HG02588 (cell line): ENCODE results near the gene CPNE7.

Source experiments
- ATAC-seq: cut with Tn5 transposase; IDR thresholded peaks from one replicate; pipeline ENCODE4 v1.9.1; 2021; ENCODE audit warnings: mild to moderate bottlenecking, moderate library complexity; ENCODE audit not compliant: unreplicated experiment

The CPNE7 gene

DNA sequence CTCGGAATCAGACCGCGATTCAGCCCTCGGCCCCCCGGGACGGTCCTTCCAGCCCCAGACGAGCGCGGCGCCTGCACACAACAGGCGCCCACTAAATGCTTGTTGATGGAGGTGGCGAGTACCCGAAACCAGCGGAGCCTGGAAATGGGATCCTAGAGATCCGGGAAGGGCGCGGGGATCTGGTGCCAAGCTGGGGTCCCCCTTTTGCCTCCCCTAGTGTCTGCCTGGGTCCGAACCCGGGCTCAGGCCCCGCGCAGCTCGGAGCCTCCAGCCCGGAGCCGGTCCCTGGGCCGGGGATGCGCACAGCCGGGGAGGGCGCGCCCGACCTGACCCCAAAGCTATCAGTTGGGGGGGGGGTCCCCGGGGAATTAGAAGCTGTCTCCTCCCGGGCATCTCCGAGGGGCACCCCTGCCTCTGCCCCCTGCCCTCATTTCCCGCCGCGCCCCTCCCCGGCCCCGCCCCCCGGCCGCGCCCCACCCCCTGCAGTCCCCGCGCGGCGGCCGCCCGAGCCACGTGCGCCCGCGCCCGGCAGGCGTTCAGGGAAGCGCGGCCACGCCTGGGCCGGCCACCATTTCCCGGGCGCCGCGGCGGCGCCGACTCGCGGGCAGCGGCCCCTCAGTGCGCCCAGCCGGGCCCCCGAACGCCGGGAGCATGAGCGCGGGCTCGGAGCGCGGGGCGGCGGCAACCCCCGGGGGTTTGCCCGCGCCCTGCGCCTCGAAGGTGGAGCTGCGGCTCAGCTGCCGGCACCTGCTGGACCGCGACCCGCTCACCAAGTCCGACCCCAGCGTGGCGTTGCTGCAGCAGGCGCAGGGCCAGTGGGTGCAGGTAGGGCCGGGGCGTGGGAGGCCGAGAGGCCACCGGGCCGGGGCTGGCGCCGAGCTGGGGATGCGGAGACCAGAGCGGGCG is at the start of gene CPNE7:
Gene CPNE7 (plus strand): TSS at position 512 of the 906 bp plus-strand sequence. CDS start 140 bp downstream, at position 652.
- no peak for ATAC-seq

DNA sequence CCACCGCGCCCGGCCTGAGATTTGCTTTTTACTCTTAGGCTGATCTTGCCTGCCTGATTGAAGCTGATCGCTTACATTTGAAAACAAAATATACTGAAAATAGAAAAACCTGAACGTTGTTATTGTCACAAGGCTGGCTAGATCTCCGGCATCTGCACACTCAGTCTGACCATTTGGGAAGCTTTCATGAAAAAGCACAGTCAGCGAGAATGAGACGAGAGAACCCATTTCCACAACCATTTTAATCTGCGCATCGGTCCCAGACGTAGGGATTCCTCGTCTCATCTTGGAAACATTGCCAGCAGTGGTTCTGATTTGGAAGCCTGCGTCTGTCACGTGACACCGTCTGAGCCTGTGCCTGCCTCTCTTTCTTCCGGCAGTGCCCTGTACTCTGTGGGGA is 46.5 kb upstream of the CPNE7 start:
- ATAC-seq = no peak

DNA sequence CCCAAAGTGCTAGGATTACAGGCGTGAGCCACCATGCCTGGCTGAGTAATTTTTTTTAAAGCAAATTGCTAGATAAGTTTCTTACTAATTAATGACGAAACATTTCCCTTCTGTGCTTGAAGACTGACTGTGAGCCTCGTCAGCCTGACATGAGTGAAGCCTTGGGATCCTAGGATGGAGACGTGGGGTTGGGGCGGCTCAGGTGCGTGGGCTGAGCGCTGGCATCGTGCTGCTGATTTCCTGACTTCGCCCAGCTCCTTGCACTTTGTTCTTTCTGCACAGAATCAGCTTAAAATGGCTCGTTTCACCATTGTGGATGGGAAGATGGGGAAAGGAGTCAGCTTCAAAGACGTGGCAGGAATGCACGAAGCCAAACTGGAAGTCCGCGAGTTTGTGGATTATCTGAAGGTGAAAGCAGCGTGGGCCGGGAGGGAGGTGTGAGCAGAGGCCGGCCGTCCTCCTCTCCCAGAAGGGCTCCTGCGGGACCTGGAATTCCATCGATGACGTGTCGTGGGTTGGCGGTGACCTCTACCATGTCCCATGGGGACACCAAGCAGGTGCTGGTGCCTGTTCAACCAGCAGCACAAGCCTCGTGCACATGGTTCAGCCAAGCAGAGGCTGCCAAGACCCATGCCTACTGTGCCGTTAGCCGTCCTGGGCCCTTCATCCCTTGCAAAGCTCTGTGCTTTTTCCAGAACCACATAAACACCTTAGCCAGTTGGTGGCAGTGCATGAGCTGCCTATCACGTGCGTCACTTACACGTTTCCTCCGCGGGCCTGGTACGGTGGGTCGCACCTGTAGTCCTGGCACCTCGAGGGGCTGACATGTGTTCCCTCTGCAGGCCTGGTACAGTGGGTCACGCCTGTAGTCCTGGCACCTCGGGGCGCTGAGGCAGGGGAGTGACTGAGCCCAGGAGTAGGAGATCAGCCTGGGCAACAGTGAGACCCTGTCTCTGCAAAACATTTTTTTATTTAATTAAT is 44.9 kb upstream of the CPNE7 start:
- no peak for ATAC-seq

DNA sequence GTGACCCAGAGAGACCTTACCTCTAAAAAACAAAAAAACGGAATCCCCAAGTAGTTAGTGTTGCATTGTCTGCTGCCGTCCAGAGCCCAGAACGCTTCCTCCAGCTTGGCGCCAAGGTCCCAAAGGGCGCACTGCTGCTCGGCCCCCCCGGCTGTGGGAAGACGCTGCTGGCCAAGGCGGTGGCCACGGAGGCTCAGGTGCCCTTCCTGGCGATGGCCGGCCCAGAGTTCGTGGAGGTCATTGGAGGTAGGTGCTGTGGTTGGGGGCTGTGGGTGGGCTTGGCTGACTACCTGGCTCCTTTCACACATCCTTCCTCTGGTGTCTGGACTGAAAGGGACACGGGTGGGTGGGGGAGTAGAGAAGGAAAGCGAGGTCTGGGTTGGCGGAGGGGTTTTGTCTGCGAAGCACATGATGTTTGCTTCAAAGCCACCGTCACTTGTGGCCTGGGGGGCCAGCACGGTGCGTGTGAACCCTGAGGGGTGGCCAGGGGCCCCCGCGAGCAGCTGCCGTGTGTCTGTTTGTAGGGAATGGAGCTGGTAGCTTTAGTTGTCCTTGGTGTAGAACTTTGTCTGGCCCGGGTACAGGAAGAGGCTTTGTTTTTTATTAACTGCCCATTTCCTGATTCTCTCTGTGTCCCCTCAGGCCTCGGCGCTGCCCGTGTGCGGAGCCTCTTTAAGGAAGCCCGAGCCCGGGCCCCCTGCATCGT is 43.6 kb upstream of the CPNE7 start:
- no peak for ATAC-seq

DNA sequence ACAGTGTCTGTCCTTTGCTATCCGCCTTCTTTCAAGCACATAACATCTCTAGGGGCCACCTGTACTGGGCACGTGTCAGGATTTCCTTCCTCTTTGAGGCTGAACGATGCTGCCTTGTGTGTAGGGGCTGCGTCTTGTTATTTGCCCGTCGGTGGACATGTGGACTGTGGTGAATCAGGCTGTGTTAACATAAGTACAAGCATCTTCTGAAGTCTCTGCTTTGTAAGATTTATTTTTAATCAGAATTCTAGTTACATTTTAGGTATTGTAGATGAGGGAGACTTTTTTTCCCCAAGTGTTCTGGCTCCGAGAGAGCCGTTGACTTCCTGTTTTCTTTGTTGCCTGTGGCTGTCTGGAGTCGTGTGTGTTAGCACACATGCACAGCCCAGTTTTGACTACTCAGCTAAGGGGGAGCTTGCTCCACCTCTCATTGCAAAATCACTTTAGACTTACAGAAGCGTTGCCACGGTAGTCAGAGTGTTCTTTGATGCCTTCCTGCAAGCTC is 41.3 kb upstream of the CPNE7 start:
- no peak for ATAC-seq

DNA sequence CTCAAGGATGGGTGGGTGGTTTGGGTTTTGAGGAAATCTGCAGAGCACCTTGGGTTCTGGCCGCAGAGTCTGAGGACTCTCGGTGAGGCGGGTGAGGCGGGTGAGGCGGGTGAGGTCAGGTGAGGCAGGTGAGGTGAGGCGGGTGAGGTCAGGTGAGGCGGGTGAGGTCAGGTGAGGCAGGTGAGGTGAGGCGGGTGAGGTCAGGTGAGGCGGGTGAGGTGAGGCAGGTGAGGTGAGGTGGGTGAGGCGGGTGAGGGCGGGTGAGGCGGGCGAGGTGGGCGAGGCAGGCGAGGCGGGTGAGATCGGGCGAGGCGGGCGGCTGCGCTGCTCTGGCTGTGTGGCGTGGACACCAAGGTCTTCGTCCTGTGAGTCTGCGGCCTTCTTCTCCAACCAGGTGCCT is 39.2 kb upstream of the CPNE7 start:
- no peak for ATAC-seq

DNA sequence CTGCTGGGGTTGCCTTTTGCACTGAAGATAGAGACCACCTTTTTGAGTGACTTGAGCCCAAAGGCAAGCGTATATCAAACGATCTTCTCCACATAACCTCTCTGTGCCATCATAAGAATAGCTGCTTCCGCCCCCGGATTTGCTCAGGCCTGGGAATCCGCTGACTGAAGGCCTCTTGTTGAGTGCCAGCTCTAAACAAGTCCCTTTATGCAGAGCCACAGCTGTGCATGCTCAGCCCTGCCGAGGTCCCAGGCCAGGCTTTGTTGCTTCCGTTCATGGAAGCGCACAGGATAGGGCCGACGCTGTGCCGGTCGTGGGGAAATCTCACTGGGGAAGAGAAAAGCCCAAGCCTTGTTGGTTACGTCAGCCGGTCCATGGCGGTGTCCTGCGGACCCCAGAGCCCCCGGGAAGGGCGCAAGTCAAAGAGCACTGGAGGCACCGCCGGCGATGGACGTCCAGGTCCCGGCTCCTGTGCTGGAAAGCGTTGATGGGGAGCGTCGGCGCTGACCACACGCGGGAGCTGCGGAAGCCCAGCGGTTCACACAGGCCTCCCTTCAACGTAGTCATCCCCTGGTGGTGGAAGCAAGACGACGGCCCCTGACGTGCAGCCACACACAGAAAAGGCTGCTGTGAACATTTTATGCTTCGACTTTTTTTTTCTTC is 38.5 kb upstream of the CPNE7 start:
- ATAC-seq = no peak

DNA sequence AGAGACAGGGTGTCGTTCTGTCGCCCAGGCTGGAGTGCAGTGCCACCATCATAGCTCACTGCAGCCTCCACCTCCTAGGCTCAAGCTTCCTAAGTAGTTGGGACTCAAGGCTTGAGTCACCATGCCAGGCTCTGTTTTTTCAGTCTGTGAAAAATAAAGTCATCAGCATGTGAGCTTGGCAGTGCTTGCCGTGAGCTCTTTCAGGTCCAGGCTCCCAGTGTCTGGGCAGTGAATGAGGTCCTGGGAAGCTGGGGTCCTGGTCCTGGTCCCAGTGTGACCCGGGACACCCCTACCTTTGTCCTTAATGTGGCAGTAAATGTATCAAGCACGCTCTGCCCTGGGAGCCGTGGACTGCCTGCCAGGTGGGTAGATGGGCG is 38.0 kb upstream of the CPNE7 start:
- ATAC-seq = no peak

DNA sequence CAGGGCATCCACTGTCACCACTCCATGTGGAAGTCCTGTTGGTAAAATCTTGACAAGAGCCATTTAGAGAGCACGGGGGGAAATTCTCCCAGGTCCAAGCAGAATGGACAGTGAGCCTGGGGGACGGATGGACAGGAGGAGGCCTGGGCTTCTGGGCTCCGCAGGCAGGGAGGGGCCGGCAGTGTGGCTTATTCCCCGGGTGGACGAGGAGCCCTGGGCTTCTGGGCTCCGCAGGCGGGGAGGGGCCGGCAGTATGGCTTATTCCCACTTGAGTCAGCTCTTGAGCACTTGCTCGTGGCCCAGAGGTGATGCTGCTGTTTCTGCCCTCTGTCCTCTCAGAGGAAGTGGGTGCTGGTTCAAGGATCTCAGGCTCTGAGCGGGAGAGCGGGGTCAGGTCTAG is 37.3 kb upstream of the CPNE7 start:
- ATAC-seq = no peak

DNA sequence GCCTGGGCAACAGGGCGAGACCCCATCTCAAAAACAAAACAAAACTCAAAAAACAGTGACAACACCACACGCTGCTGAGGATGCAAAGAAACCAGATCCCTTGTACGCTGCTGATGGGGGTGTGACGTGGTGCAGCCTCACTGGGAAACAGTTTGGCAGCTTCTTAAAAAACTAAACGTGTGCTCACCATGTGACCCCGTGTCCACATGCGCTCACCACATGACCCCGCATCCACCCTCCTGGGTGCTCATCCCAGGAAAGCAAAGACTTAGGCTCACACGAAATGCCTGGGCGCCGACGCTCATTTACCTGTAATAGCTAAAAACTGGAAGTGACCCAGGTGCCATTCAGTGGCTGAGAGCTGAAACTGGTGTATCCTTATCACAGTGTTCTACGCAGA is 35.0 kb upstream of the CPNE7 start:
- ATAC-seq = no peak

DNA sequence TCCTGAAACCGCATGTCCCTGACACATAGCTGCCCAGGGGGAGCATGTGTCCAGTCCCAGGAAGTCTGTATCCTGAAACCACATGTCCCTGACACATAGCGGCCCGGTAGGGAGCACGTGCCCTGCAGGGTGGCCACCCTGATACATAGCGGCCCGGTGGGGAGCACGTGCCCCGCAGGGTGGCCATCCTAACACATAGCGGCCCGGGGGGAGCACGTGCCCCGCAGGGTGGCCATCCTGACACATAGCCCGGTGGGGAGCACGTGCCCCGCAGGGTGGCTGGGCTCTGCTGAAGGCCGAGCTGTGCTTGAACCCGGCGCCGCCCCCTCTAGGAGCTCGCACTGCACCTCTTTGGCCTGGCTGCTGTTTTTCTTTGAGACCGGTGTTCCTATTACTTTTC is 33.8 kb upstream of the CPNE7 start:
- no peak for ATAC-seq

DNA sequence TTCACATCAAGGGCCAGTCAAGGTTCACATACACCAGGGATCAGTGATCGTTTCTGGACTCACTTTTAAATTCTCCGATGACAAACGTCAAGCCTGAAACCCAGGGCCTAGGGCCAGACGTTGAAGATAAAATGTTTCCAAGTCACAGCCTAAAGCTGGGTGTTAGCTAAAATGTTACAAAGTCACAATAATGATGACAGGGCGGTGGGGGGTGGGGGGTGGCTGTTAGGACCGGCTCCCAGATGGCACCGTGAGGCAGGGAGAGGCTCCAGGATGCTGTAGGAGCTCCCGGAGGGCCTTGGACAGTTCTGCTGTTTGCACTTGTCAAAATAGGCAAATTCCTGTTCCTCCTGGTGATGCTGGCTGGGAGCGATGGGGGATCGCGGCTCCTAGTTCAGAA is 31.4 kb upstream of the CPNE7 start:
- no peak for ATAC-seq

DNA sequence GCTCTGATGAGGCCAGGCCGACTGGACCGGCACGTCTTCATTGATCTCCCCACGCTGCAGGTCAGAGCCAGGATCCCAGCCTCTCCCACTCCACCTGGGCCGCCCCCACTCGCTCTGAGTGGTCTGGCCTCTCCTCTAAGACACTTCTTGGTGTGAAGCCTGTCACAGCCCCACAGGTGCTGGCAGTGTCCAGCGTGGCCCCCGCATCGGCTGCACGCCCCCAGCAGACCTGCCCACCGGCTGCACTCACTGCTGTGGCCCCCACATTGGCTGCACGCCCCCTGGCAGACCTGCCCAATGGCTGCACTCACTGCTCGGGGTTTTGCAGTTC is 30.9 kb upstream of the CPNE7 start:
- no peak for ATAC-seq

DNA sequence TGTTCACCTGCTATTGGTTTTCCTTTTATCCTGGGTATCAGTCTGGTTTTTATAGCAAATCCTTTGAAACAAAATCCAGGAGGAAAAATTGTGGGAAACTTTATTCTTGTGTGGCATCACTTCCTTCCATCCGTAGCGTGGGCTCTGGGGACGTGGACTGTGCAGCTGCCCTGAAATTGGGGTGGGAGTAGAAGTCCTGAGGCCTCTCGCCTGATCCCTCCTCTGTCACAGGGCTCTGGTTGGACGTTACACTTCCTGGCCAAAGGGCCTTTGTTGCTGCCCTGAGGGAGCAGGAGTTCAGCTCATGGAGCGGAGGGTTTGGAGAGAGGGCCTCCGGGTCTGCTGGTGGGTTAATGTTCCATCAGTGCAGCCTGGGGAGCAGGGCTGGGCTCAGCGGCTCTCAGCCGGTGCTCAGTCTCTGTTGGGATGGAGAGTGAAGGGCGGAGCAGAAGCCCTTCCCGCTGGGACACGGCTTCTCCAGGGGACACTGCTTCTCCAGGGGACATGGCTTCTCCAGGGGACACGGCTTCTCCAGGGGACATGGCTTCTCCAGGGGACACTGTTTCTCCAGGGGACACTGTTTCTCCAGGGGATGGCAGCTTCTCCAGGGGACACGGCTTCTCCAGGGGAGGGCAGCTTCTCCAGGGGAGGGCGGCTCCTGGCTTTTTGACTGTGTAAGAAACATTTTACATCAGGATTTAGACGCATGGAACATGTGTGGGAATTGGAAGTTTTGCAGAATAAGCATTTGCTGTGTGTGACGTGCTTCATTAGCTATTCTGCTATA is 30.3 kb upstream of the CPNE7 start:
- no peak for ATAC-seq

DNA sequence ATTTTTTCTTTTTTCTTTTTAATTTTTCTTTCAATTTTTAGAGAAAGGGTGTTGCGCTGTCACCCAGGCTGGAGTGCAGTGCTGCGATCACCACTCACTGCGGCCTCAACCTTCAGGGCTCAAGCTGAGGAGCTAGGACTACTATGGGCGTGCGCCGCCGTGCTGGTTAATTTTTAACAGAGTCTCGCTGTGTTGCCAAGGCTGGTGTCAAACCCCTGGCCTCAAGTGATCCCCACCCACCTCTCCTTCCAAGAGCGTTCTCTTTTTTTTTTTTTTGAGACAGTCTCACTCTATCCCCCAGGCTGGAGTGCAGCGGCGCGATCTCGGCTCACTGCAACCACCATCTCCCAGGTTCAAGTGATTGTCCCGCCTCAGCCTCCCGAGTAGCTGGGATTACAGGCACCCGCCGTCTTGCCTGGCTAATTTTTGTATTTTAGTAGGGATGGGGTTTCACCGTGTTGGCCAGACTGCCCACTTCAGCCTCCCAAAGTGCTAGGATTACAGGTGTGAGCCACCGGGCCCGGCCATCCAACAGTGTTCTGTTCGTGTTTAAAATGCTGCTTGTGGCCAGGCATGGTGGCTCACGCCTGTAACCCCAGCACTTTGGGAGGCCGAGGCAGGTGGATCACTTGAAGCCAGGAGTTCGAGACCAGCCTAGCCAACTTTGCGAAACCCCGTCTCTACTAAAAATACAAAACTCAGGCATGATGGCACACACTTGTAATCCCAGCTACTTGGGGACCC is 29.6 kb upstream of the CPNE7 start:
- ATAC-seq = no peak

DNA sequence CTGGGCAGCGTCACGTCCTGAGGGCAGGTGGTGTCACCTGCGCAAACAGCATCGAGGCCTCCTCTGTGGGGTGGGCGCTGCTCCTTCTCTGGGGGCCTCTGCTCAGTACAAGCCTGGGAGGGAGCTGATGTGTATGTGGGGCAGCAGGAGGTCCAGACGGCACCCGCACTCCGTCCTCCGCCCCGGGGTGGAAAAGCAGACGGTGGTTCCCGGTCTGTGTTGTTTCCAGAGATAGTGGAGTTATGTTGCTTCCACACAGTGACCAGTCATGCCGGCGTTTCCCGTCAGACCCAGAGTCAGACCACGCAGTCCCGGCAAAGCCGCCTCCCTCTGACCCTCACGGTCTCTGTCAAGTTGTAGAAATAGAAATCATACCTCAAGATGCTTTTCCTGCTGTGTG is 28.8 kb upstream of the CPNE7 start:
- ATAC-seq = no peak

DNA sequence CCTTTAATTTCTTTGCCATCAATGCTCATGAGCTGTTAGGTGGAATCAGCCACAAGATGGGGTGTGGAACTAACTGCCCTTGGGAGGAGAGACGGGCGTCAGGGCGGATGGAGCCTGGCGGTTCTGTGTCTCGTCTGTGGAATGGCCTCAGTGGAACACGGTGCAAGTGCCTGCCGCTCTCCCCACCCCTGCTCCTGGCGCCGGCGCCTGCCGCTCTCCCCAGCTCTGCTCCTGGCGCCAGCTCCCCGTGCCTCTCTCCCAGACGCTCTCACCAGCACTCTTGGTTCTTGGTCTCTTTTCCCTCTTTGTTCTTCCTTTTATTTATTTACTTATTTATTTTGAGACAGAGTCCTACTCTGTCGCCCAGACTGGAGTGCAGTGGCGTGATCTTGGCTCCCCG is 28.3 kb upstream of the CPNE7 start:
- ATAC-seq = no peak

DNA sequence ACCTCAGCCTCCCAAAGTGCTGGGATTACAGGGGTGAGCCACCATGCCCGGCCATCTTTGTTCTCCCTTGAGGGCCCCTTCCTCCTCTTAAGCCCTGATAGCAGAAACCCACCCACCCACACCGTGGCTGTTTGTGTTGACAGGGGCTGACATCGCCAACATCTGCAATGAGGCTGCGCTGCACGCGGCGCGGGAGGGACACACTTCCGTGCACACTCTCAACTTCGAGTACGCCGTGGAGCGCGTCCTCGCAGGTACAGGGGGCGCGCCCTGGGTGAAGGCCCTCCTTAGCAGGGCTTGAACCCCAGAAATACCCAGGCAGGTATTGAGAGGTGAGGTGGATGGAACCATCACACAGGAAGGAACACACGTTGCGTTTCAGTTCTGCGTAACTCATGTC is 27.7 kb upstream of the CPNE7 start:
- no peak for ATAC-seq

DNA sequence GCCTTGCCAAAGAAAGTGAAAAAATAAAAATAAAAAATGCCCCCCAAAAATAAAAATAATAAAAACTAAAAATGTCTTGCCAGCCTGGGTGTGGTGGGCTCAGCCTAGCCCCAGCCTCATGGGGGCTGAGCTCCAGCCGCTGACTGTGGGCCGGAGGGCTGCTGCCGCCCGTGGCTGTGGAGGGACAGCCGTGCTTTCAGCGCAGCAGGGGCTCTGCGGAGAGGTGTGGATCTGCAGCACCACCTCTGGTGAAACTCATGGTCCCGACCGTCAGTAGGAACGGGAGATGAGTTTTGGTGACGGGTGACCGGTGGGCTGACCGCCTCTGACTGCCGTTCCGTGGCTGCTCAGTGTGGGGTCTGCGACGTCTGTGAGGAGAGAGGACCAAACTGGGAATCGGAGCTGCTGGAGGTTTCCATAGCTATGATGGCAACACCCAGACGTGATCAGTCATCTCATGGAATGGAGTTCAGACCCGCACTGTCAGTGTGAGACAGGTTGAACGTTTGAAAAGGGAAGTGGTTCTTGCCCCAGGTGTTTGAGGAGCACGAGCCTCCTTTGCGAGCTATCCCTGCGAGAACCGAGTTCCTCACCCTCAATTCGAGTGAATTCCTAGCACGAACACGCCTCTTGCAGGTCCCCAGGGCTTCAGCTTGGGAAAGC is 27.1 kb upstream of the CPNE7 start:
- ATAC-seq = no peak
